Activated T-helper 2 cell treated with anti-CD3 and anti-CD28 coated beads, Interferon-gamma antibody, Interleukin-2, Interleukin-4, amounts not matched to agents 10 μg/mL and 5 μg/mL and 100 μg/mL, durations not matched to agents 14 hours and 24 hours and 36 hours (primary cell): Measurements from ENCODE around the gene TERT. TPM values are rescaled to one million over a fixed set of nuclear protein-coding genes. Genes with fewer than 3 reads are reported as not detected.
"Not testable (repeated sequence)": the region's sequence is repeated elsewhere in the genome, so short reads cannot be mapped to it uniquely, and the experiment has no call there.

Source experiments
- DNase-seq: peaks from one replicate; pipeline ENCODE4 v3.0.0; 2021; ENCODE audit warnings: low spot score
- H3K27ac Mint-ChIP-seq: one replicate; pipeline ENCODE4 v1.8.0; 2021; ENCODE audit warnings: mixed read lengths
- H3K27me3 Mint-ChIP-seq: one replicate; pipeline ENCODE4 v1.8.0; 2021; ENCODE audit warnings: low read depth, mixed read lengths
- H3K36me3 Mint-ChIP-seq: one replicate; pipeline ENCODE4 v1.8.0; 2021; ENCODE audit warnings: low read depth, mixed read lengths
- H3K4me1 Mint-ChIP-seq: one replicate; pipeline ENCODE4 v1.8.0; 2021; ENCODE audit warnings: low read depth, mixed read lengths
- H3K4me3 Mint-ChIP-seq: one replicate; pipeline ENCODE4 v1.8.0; 2021; ENCODE audit warnings: low read depth, mild to moderate bottlenecking, moderate library complexity, mixed read lengths
- H3K9me3 Mint-ChIP-seq: one replicate; pipeline ENCODE4 v1.8.0; 2021; ENCODE audit warnings: mixed read lengths
- intact Hi-C: fragments of 100-400 bp; cut with micrococcal nuclease; formaldehyde crosslinking; loops from one replicate; pipeline ENCODE4 v1.15.1; 2023
- total RNA-seq: library from RNA; stranded (reverse); gene quantifications from 2 replicates; pipeline ENCODE4 v1.2.3, GENCODE V29; 2022

Gene TERT
- total RNA-seq, 1 donor from 2014 or later: 12.0 TPM

DNA sequence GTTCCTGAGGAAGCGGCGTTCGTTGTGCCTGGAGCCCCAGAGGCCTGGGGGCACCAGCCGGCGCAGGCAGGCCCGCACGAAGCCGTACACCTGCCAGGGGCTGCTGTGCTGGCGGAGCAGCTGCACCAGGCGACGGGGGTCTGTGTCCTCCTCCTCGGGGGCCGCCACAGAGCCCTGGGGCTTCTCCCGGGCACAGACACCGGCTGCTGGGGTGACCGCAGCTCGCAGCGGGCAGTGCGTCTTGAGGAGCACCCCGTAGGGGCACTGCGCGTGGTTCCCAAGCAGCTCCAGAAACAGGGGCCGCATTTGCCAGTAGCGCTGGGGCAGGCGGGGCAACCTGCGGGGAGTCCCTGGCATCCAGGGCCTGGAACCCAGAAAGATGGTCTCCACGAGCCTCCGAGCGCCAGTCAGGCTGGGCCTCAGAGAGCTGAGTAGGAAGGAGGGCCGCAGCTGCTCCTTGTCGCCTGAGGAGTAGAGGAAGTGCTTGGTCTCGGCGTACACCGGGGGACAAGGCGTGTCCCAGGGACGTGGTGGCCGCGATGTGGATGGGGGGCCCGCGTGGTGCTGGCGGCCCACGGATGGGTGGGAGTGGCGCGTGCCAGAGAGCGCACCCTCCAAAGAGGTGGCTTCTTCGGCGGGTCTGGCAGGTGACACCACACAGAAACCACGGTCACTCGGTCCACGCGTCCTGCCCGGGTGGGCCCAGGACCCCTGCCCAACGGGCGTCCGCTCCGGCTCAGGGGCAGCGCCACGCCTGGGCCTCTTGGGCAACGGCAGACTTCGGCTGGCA, 1.3 kb downstream of the TERT start:
- Mint-ChIP-seq H3K9me3 (peaks cover 2% of the 10 kb centered on the region), H3K27me3 (peaks cover 2% of the 10 kb centered on the region), H3K27ac (peak overlapping the region; percentile 7), H3K4me1 (peaks cover 6% of the 10 kb centered on the region), H3K36me3 (peaks cover 5% of the 10 kb centered on the region), H3K4me3 (peak overlapping the region; percentile 64)
- intact Hi-C loops: loop anchor here (10.0 kb wide), 1 partner anchor 51 kb away; the partner anchor contains the start of gene CLPTM1L
- DNase-seq: no peak

DNA sequence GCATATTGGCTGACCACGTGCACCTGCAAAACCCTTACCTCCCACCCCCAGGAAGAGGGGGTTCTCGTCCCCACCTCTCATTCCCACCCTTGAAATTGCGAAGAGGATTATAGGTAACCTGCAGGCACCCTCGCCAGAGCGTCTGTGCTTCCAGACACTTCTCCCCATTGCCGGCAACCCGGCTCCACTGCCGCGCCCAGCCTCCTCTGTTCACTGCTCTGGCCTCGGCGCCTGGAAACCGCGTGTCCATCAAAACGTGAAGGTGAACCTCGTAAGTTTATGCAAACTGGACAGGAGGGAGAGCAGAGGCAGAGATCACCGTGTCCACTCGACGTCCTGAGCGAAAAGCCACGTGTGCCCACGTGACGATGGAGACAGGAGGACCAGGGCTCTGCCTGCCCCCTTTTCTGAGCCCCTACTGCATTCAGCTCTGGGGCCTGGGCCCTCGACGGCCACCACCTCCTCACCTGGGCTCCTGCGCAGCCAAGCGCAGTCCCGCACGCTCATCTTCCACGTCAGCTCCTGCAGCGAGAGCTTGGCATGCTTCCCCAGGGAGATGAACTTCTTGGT, 1.9 kb downstream of the TERT start:
- Mint-ChIP-seq H3K27me3 (peaks cover 2% of the 10 kb centered on the region), H3K9me3 (peaks cover 9% of the 10 kb centered on the region), H3K4me1 (peaks cover 6% of the 10 kb centered on the region), H3K4me3 (peak overlapping the region; percentile 21), H3K27ac (no peak overlapping the region), H3K36me3 (peaks cover 12% of the 10 kb centered on the region)
- intact Hi-C loops: loop anchor here (10.0 kb wide), 1 partner anchor 52 kb away; the partner anchor contains the start of gene CLPTM1L
- no peak for DNase-seq

DNA sequence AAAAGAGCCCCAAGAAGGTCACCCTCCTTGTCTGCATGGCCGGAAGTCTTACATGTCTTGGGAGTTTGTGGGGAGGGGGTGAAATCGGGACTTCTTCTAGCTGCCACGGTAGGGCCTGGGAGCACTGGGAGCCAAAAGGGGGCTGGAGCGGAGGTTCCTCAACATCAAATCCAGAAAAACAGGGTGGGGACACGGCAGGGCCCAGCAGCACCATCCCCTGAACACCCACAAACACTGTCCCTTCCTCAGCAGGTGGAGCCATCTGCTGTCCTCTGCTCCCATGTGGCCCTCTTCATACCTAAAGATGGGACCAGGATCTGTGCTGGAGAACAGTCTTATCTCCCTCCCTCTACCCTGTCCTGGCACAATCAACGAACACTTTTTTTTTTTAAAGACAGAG, 2.7 kb downstream of the TERT start:
- no peak overlapping the region for H3K4me3 Mint-ChIP-seq
- peaks cover 6% of the 10 kb centered on the region for H3K4me1 Mint-ChIP-seq
- H3K36me3 Mint-ChIP-seq: peaks cover 18% of the 10 kb centered on the region
- DNase-seq: no peak
- H3K9me3 Mint-ChIP-seq: peaks cover 10% of the 10 kb centered on the region
- intact Hi-C loops: loop anchor here (10.0 kb wide), 1 partner anchor 53 kb away; the partner anchor contains the start of gene CLPTM1L
- no peak overlapping the region for H3K27ac Mint-ChIP-seq
- peaks cover 2% of the 10 kb centered on the region for H3K27me3 Mint-ChIP-seq

DNA sequence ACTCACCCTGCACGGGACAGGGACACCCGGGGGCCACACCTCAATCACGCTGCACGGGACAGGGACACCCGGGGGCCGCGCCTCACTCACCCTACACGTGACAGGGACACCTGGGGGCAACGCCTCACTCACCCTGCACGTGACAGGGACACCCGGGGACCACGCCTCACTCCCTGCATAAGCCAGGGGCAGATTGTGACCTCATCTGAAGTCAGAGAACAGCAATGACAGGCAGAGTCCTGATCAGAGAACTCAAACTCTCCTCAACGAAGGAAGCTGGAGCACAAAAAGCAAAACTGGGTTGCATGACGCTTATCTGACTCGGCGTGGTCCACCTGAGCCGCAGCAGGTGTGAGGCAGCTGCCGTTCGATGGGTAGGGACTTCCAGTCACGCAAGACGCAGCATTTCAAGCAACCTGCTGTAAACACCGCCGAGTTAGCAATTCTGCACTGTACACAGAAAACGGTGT, 3.2 kb downstream of the TERT start:
- Mint-ChIP-seq H3K4me3 (no peak overlapping the region), H3K27me3 (peaks cover 2% of the 10 kb centered on the region), H3K9me3 (peaks cover 10% of the 10 kb centered on the region), H3K27ac (no peak overlapping the region), H3K36me3 (peaks cover 21% of the 10 kb centered on the region), H3K4me1 (peaks cover 6% of the 10 kb centered on the region)
- DNase-seq: no peak
- intact Hi-C loops: loop anchor here (10.0 kb wide), 1 partner anchor 53 kb away; the partner anchor contains the start of gene CLPTM1L

DNA sequence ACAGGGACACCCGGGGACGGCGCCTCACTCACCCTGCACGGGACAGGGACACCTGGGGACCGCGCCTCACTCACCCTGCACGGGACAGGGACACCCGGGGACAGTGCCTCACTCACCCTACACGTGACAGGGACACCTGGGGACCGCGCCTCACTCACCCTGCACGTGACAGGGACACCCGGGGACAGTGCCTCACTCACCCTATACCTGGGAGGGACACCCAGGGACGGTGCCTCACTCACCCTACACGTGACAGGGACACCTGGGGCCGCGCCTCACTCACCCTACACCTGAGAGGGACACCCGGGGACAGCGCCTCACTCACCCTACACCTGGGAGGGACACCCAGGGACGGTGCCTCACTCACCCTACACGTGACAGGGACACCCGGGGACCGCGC, 3.9 kb downstream of the TERT start:
- not testable (repeated sequence) for H3K4me1 Mint-ChIP-seq, H3K9me3 Mint-ChIP-seq, H3K27ac Mint-ChIP-seq, H3K4me3 Mint-ChIP-seq, H3K27me3 Mint-ChIP-seq, DNase-seq
- intact Hi-C loops: loop anchor here (10.0 kb wide), 1 partner anchor 54 kb away; the partner anchor contains the start of gene CLPTM1L
- H3K36me3 Mint-ChIP-seq: peaks cover 26% of the 10 kb centered on the region

DNA sequence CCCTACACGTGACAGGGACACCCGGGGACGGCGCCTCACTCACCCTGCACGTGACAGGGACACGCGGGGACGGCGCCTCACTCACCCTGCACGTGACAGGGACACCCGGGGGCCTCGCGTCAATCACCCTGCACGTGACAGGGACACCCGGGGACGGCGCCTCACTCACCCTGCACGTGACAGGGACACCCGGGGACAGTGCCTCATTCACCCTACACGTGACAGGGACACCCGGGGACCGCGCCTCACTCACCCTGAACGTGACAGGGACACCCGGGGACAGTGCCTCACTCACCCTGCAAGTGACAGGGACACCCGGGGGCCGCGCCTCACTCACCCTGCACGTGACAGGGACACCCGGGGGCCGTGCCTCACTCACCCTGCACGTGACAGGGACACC, 5.3 kb downstream of the TERT start:
- H3K27ac Mint-ChIP-seq, DNase-seq, H3K9me3 Mint-ChIP-seq, intact Hi-C loops, H3K4me1 Mint-ChIP-seq, H3K4me3 Mint-ChIP-seq, H3K27me3 Mint-ChIP-seq: not testable (repeated sequence)
- peaks cover 26% of the 10 kb centered on the region for H3K36me3 Mint-ChIP-seq

DNA sequence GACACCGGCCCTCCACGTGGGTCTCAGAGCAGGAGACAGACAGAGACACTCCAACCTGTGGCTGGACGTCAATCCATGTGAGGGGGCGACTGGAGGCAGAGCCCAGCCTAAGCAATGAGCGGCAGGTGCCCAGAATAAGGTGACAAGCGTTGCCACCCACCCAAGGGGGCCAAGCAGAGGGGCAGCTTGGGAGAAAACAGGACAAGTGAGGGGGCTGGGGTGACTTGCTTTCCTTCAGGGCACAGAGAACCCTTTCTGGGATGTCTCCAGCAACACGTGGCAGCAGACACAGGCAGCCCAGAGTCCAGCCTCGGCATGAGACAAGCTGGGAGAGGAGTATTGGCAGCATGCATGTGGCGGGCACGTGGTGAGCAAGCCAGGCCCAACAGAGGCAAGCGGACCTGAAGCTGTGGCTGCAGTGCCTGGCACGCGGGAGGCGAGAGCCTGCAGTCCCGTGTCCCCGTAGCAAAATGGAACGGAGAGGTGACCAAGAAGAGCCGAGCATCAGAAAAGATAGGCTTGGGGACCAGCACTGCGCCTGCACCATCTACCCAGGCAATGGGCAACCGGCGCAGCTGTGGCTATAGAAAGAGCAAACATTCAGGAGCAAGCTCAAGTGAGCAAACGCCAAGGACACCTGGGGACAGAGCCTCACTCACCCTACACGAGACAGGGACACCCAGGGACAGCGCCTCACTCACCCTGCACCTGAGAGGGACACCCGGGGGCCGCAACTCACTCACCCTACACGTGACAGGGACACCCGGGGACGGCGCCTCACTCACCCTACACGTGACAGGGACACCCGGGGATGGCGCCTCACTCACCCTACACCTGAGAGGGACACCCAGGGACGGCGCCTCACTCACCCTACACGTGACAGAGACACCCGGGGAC, 6.2 kb downstream of the TERT start:
- no peak for DNase-seq
- peaks cover 26% of the 10 kb centered on the region for H3K36me3 Mint-ChIP-seq
- H3K9me3 Mint-ChIP-seq: peaks cover 10% of the 10 kb centered on the region

DNA sequence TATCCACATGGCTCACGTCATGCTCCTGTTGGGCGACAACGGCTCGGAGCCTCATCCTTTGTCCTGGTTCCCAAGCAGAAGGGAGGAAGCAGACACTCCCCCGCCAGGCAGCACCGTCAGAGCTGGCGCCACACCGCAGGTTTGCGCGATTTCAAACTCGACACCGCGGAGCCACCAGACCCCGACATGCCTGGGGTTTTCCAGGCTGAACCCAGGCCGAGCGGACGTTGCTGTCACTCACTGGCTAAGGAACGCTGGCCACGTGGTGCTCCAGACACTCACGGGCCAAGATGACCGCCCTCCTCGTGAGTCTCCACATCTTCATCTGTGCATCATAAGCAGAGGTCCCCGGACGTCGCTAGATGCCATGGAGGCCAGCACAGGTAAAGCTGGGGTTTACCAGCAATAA, 9.0 kb downstream of the TERT start:
- DNase-seq: no peak
- Mint-ChIP-seq H3K9me3 (peaks cover 10% of the 10 kb centered on the region), H3K27ac (no peak overlapping the region), H3K27me3 (no peaks in the 10 kb centered on the region), H3K36me3 (peaks cover 23% of the 10 kb centered on the region), H3K4me1 (no peaks in the 10 kb centered on the region), H3K4me3 (no peak overlapping the region)
- intact Hi-C loops: no loop called here

More for the DNA sequence above, 6.2 kb downstream of the TERT start:
- Mint-ChIP-seq H3K27ac (no peak overlapping the region), H3K4me1 (peaks cover 2% of the 10 kb centered on the region), H3K27me3 (no peaks in the 10 kb centered on the region), H3K4me3 (no peak overlapping the region)
- intact Hi-C loops: no loop called here

DNA sequence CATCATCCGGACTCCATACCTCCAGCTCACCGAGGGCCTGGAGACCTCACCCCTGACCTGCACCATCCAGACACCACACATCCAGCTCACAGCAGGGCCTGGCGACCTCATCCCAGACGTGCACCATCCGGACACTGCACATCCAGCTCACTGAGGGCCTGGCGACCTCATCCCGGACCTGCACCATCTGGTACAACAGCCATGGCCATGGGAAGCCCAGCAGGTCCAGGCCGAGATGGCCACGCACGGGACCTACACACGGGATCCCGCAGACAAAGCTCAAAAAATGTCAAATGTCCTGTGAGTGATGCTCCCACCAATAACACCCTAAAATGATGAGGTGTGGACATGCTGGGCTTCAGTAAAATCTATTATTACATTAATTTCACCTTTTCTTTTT, 9.7 kb downstream of the TERT start:
- H3K27ac Mint-ChIP-seq: no peak overlapping the region
- intact Hi-C loops: no loop called here
- H3K4me1 Mint-ChIP-seq: no peaks in the 10 kb centered on the region
- peaks cover 10% of the 10 kb centered on the region for H3K9me3 Mint-ChIP-seq
- peaks cover 23% of the 10 kb centered on the region for H3K36me3 Mint-ChIP-seq
- no peak overlapping the region for H3K4me3 Mint-ChIP-seq
- DNase-seq: no peak
- no peaks in the 10 kb centered on the region for H3K27me3 Mint-ChIP-seq

DNA sequence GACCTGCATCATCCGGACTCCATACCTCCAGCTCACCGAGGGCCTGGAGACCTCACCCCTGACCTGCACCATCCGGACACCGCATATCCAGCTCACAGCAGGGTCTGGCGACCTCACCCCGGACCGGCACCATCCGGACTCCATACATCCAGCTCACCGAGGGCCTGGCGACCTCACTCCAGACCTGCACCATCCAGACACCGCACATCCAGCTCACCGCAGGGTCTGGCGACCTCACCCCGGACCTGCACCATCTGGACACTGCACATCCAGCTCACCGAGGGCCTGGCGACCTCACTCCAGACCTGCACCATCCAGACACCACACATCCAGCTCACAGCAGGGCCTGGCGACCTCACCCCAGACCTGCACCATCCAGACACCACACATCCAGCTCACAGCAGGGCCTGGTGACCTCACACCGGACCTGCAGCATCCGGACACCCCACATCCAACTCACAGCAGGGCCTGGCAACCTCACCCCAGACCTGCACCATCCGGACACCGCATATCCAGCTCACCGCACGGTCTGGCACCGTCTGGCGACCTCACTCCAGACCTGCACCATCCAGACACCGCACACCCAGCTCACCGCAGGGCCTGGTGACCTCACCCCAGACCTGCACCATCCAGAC, 10.4 kb downstream of the TERT start:
- peaks cover 23% of the 10 kb centered on the region for H3K36me3 Mint-ChIP-seq
- H3K27ac Mint-ChIP-seq, H3K27me3 Mint-ChIP-seq, DNase-seq, intact Hi-C loops, H3K4me1 Mint-ChIP-seq, H3K9me3 Mint-ChIP-seq, H3K4me3 Mint-ChIP-seq: not testable (repeated sequence)

DNA sequence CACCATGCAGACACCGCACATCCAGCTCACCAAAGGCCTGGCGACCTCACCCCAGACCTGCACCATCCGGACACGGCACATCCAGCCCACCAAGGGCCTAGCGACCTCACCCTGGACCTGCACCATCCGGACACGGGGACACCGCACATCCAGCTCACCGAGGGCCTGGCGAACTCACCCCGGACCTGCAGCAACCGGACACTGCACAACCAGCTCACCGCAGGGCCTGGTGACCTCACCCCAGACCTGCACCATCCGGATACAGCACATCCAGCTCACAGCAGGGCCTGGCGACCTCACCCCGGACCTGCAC, 11.2 kb downstream of the TERT start:
- H3K4me3 Mint-ChIP-seq, H3K9me3 Mint-ChIP-seq, H3K4me1 Mint-ChIP-seq, H3K27ac Mint-ChIP-seq, DNase-seq, intact Hi-C loops, H3K27me3 Mint-ChIP-seq: not testable (repeated sequence)
- peaks cover 21% of the 10 kb centered on the region for H3K36me3 Mint-ChIP-seq

DNA sequence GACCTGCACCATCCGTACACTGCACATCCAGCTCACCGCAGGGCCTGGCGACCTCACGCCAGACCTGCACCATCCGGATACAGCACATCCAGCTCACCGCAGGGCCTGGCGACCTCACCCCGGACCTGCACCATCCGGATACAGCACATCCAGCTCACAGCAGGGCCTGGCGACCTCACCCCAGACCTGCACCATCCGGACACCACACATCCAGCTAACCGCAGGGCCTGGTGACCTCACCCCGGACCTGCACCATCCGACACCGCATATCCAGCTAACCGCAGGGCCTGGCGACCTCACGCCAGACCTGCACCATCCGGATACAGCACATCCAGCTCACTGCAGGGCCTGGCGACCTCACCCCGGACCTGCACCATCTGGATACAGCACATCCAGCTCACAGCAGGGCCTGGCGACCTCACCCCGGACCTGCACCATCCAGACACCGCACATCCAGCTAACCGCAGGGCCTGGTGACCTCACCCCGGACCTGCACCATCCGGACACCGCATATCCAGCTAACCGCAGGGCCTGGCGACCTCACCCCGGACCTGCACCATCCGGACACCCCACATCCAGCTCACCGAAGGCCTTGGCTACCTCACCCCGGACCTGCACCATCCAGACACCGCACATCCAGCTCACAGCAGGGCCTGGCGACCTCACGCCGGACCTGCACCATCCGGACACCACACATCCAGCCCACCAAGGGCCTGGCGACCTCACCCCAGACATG, 11.7 kb downstream of the TERT start:
- H3K4me1 Mint-ChIP-seq, H3K27ac Mint-ChIP-seq, H3K4me3 Mint-ChIP-seq, DNase-seq, H3K9me3 Mint-ChIP-seq, intact Hi-C loops, H3K27me3 Mint-ChIP-seq: not testable (repeated sequence)
- H3K36me3 Mint-ChIP-seq: peaks cover 20% of the 10 kb centered on the region
